H1 (cell line): ENCODE results near the gene ERI3.
A peak's percentile ranks its signal among the peaks of the same experiment; 100 is the strongest.

Source experiments
- ATF3 ChIP-seq: IDR thresholded peaks from 2 replicates; pipeline ENCODE4 v1.6.1; 2011; ENCODE audit warnings: low read depth, mild to moderate bottlenecking, low read length; ENCODE audit not compliant: insufficient read depth
- CBX8 ChIP-seq: fragments of 300-800, 300-1000 bp; sonication (generic); IDR thresholded peaks from 2 replicates; pipeline ENCODE4 v1.7.1; 2016; ENCODE audit warnings: low read depth, low read length, borderline replicate concordance
- CEBPB ChIP-seq: IDR thresholded peaks from 2 replicates; pipeline ENCODE4 v1.6.1; 2012; ENCODE audit warnings: low read depth, low read length
- CTCF ChIP-seq, 3 experiments: IDR thresholded peaks; 1 replicate in 2 of 3; 2 replicates in 1 of 3; pipeline versions ENCODE4 v1.5.1 to v1.6.1; 2011; ENCODE audit warnings: low read length in 3 of 3, mild to moderate bottlenecking in 3 of 3, inconsistent platforms in 2 of 3, low read depth in 1 of 3, moderate library complexity in 1 of 3; ENCODE audit not compliant: insufficient read depth in 1 of 3; ENCODE audit errors: control extremely low read depth in 1 of 3
- EGR1 ChIP-seq: IDR thresholded peaks from 2 replicates; pipeline ENCODE4 v1.6.1; 2011; ENCODE audit warnings: low read depth, low read length, borderline replicate concordance
- GABPA ChIP-seq: IDR thresholded peaks from 2 replicates; pipeline ENCODE4 v1.6.1; 2011; ENCODE audit warnings: mild to moderate bottlenecking, low read length, moderate library complexity, borderline replicate concordance; ENCODE audit not compliant: insufficient read depth
- JUN ChIP-seq: IDR thresholded peaks from 2 replicates; pipeline ENCODE4 v1.6.1; 2011; ENCODE audit warnings: low read depth, mild to moderate bottlenecking, improper control_type of control experiment, low read length
- KDM1A ChIP-seq: fragments of 200-600, 300-600 bp; sonication (generic); IDR thresholded peaks from 2 replicates; pipeline ENCODE4 v1.7.1; 2016; ENCODE audit warnings: mild to moderate bottlenecking, low read length, borderline replicate concordance
- POLR2A ChIP-seq, 2 experiments: IDR thresholded peaks; 1 replicate in 1 of 2; 2 replicates in 1 of 2; pipeline ENCODE4 v1.6.1; 2011; ENCODE audit warnings: low read depth in 2 of 2, low read length in 2 of 2, mild to moderate bottlenecking in 2 of 2; ENCODE audit errors: control extremely low read depth in 1 of 2
- POLR2AphosphoS5 ChIP-seq: IDR thresholded peaks from 2 replicates; pipeline ENCODE4 v1.6.1; 2011; ENCODE audit warnings: low read depth, low read length
- RAD21 ChIP-seq, 2 experiments: IDR thresholded peaks in 1 of 2; conservative IDR thresholded peaks in 1 of 2; 2 replicates each; pipeline ENCODE4 v1.6.1; 2011; ENCODE audit warnings: low read depth in 2 of 2, low read length in 2 of 2, improper control_type of control experiment in 1 of 2, inconsistent platforms in 1 of 2, mild to moderate bottlenecking in 1 of 2, moderate library complexity in 1 of 2
- RFX5 ChIP-seq: IDR thresholded peaks from 2 replicates; pipeline ENCODE4 v1.6.1; 2011; ENCODE audit warnings: low read depth, low read length, improper control_type of control experiment, borderline replicate concordance
- TAF1 ChIP-seq: IDR thresholded peaks from 2 replicates; pipeline ENCODE4 v1.6.1; 2011; ENCODE audit warnings: mild to moderate bottlenecking, low read depth, low read length

DNA sequence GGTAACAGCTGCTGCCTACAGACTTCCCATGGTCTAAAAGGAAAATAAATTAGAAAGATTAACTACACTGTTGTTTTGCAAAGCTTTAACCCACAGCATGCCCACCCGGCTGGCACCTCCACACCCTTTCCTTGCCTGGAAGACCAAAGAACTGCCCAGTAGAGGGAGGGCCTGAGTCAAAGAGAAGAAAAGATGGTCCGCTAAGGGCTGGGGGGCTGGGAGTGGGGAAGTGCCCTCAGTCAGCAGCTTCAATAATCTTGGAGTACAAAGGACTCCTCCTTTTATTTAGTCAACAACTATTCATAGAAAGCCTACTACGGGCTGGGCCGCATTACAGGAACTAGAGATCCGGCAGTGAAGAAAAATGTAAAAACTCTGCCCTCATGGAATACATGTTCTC, 40.6 kb downstream of the ERI3 start:
- TF ChIP-seq RFX5 (no peak), RAD21 (IDR thresholded peaks at IDR 0.05 in 1 of 2, conservative IDR thresholded peaks at IDR 0.05 in 1 of 2; ENCODE audit: low read depth in 2 of 2, low read length in 2 of 2) (peak; percentile 50 to 60; a peak in 3 of 4 replicates), POLR2A (IDR thresholded peaks at IDR 0.05; ENCODE audit: control extremely low read depth in 1 of 2, low read depth in 2 of 2, low read length in 2 of 2) (no peak), CTCF (IDR thresholded peaks at IDR 0.05; ENCODE audit: control extremely low read depth in 1 of 3, insufficient read depth in 1 of 3, low read depth in 1 of 3, low read length in 3 of 3) (peak; percentile 61 to 62 (median 62)), JUN (no peak), KDM1A (no peak), GABPA (no peak), EGR1 (no peak), CBX8 (no peak), CEBPB (no peak), POLR2AphosphoS5 (no peak), TAF1 (no peak), ATF3 (no peak)
